ENCODE results near the gene CELA3A.

DNA sequence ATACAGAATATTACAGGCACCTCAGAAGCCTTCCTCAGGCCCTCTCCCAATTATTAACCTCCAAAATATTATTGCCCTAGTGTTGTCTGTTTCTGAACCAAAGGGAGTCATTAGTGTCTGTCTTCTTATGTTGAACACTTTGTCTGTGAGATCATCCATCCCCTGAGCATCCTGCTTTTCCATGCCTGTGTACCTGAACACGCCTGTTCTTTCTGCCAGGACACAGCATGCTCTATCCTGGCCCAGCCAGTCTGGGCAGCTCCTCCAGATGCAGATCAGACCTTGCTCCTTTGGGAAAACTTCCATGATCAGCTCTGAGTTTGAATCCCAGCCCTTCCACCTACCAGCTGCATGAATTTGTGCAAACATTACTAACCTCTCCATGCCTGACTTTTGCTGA, 40.0 kb downstream of the CELA3A start:
- TF ChIP-seq POLR2AphosphoS5 (IDR thresholded peaks at IDR 0.05; ENCODE audit: low read depth, low read length) (no peak), TAF1 (IDR thresholded peaks at IDR 0.05; ENCODE audit: borderline replicate concordance, insufficient read depth, low read length) (no peak)
